Mucosa of descending colon (tissue), 3 donors: ENCODE data around the gene ARV1. TPM values are rescaled to one million over a fixed set of nuclear protein-coding genes. Genes with fewer than 3 reads are reported as not detected.
"Not testable (repeated sequence)": the region's sequence is repeated elsewhere in the genome, so short reads cannot be mapped to it uniquely, and the experiment has no call there.

Experiments used
- ATAC-seq: fragments of 200-7000 bp; cut with Tn5 transposase; one replicate; pipeline ENCODE4 v1.9.1; 2020; ENCODE audit warnings: mild to moderate bottlenecking, moderate library complexity
- DNase-seq, 3 donors: peaks; one replicate each; pipeline ENCODE4 v3.0.0-alpha.2; 2020
- H3K36me3 ChIP-seq: fragments of 200-600 bp; one replicate; pipeline ENCODE4 v1.8.0; 2021; ENCODE audit warnings: low read depth, mild to moderate bottlenecking
- H3K4me1 ChIP-seq: fragments of 200-600 bp; one replicate; pipeline ENCODE4 v1.8.0; 2021; ENCODE audit warnings: low read depth, mild to moderate bottlenecking
- H3K4me3 ChIP-seq: fragments of 200-600 bp; one replicate; pipeline ENCODE4 v1.8.0; 2021; ENCODE audit warnings: mild to moderate bottlenecking
- H3K9me3 ChIP-seq: fragments of 200-600 bp; one replicate; pipeline ENCODE4 v1.8.0; 2021; ENCODE audit warnings: mild to moderate bottlenecking
- intact Hi-C, 2 donors: fragments of 100-400 bp; cut with DNase I in 1 of 2; cut with micrococcal nuclease in 1 of 2; formaldehyde crosslinking; loops; one replicate each; pipeline versions ENCODE4 v1.11.0 to v1.11.1; 2022; cut with DNase I, micrococcal nuclease
- total RNA-seq, 3 donors: library from RNA; stranded (reverse); fragmentation: NEBNext Ultra II Directional in 2 of 3; extraction: Animal tissue kit (Norgen Biotek cat#: 25700) in 2 of 3; gene quantifications; one replicate each; pipeline versions ENCODE4 v1.2.1 to v1.2.4, GENCODE V29; 2021 to 2023
- TF ChIP-seq, protein P1 (sequence below): fragments of 200-600 bp; IDR thresholded peaks from one replicate; pipeline ENCODE4 v1.8.0; 2022; ENCODE audit warnings: antibody characterized with exemption, mild to moderate bottlenecking
- donor health status: DM: no; HTN: no; CAD: no; lungs with moderate emphysema.
- donor health status: DM: no; HTN: no; CAD: no.
- donor health status: DM: no; HTN: yes; CAD: no.

Gene ARV1
- total RNA-seq, 3 donors from 2014 or later, result 22.4 to 33.2 (median 30.3) TPM

DNA sequence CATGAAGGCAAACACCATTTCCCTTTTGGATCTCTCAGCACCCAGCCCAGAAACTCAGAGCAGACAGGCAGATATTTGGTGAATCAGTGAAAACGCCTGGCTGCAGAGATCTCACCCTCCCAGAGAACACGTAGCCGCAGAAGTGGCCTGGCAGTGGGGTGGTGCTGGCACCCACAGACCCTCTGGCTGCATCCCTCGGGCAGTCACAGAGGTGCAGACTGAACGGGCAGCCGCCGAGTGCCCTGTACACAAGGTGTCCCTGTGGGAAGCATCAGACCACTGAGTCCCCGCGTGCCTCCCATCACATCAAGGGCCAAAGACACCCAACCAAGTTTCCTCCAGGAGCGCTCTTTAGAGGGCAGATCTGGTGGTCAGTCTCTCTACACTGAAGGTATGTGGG lies 49.1 kb downstream of the ARV1 start:
- Histone ChIP-seq H3K4me3 (no peak overlapping the region), H3K9me3 (no peaks in the 10 kb centered on the region), H3K4me1 (no peaks in the 10 kb centered on the region), H3K36me3 (no peaks in the 10 kb centered on the region)
- TF ChIP-seq, protein P1, sequence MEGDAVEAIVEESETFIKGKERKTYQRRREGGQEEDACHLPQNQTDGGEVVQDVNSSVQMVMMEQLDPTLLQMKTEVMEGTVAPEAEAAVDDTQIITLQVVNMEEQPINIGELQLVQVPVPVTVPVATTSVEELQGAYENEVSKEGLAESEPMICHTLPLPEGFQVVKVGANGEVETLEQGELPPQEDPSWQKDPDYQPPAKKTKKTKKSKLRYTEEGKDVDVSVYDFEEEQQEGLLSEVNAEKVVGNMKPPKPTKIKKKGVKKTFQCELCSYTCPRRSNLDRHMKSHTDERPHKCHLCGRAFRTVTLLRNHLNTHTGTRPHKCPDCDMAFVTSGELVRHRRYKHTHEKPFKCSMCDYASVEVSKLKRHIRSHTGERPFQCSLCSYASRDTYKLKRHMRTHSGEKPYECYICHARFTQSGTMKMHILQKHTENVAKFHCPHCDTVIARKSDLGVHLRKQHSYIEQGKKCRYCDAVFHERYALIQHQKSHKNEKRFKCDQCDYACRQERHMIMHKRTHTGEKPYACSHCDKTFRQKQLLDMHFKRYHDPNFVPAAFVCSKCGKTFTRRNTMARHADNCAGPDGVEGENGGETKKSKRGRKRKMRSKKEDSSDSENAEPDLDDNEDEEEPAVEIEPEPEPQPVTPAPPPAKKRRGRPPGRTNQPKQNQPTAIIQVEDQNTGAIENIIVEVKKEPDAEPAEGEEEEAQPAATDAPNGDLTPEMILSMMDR, result no peak
- no peak for DNase-seq
- intact Hi-C loops, result no loop called here
- no peak for ATAC-seq

- Histone ChIP-seq H3K9me3 (no peaks in the 10 kb centered on the region), H3K4me3 (no peak overlapping the region), H3K4me1 (no peaks in the 10 kb centered on the region), H3K36me3 (no peaks in the 10 kb centered on the region)
- TF ChIP-seq, protein P1, result no peak
- ATAC-seq (no peak), DNase-seq (no peak)
- intact Hi-C loops, result no loop called here
Measured at GRCh38 chr1:231028682-231029081, 49.8 kb downstream of the ARV1 start.

GRCh38 chr1:231029247-231029646 lies 50.4 kb downstream of the ARV1 start:
- H3K4me3 ChIP-seq, DNase-seq, H3K9me3 ChIP-seq, ATAC-seq, H3K4me1 ChIP-seq, H3K36me3 ChIP-seq, intact Hi-C loops: not testable (repeated sequence)

- intact Hi-C loops, result no loop called here
- TF ChIP-seq, protein P1, result no peak
- no peak for ATAC-seq
- Histone ChIP-seq H3K4me3 (no peak overlapping the region), H3K36me3 (no peaks in the 10 kb centered on the region), H3K9me3 (no peaks in the 10 kb centered on the region), H3K4me1 (no peaks in the 10 kb centered on the region)
- DNase-seq, result no peak
Measured at GRCh38 chr1:231029841-231030240, 50.9 kb downstream of the ARV1 start.

GRCh38 chr1:231032963-231033362 lies 54.1 kb downstream of the ARV1 start:
- intact Hi-C loops, result no loop called here
- TF ChIP-seq, protein P1, result no peak
- H3K9me3 ChIP-seq, result no peaks in the 10 kb centered on the region
- H3K4me3 ChIP-seq, result no peak overlapping the region
- no peak for DNase-seq
- H3K36me3 ChIP-seq, result no peaks in the 10 kb centered on the region
- ATAC-seq, result peak; percentile 30
- no peaks in the 10 kb centered on the region for H3K4me1 ChIP-seq

GRCh38 chr1:231035799-231036198 lies 56.9 kb downstream of the ARV1 start:
- ATAC-seq, result no peak

More at GRCh38 chr1:231035799-231036198, 56.9 kb downstream of the ARV1 start:
- no peaks in the 10 kb centered on the region for H3K36me3 ChIP-seq
- intact Hi-C loops, result no loop called here
- H3K4me3 ChIP-seq, result no peak overlapping the region
- peaks cover 6% of the 10 kb centered on the region for H3K4me1 ChIP-seq
- TF ChIP-seq, protein P1, result no peak
- H3K9me3 ChIP-seq, result no peaks in the 10 kb centered on the region
- no peak for DNase-seq
